Esophagus mucosa (tissue), 1 donor: ENCODE results near the gene GPN1. TPM values are rescaled to one million over a fixed set of nuclear protein-coding genes. Genes with fewer than 3 reads are reported as not detected.
"Not testable (repeated sequence)": the region's sequence is repeated elsewhere in the genome, so short reads cannot be mapped to it uniquely, and the experiment has no call there.

Experiments
- ATAC-seq: fragments of 200-7000 bp; cut with Tn5 transposase; one replicate; pipeline ENCODE4 v1.9.1; 2020
- total RNA-seq: library from RNA; stranded (reverse); gene quantifications from one replicate; pipeline ENCODE4 v1.2.4, GENCODE V29; 2023
- donor health status: DM: yes; HTN: yes; CAD: no.

Gene GPN1
- total RNA-seq, 1 donor from 2014 or later, result 26.5 TPM

- no peak for ATAC-seq
Observed at GRCh38 chr2:27672723-27673486, 44.1 kb downstream of the GPN1 start.

GRCh38 chr2:27680571-27680970, 51.7 kb downstream of the GPN1 start:
- ATAC-seq, result no peak

- peak; percentile 67 for ATAC-seq
Observed at GRCh38 chr2:27681841-27682240, 53.0 kb downstream of the GPN1 start.

- peak; percentile 81 for ATAC-seq
Observed at GRCh38 chr2:27682334-27682771, 53.5 kb downstream of the GPN1 start.

- peak; percentile 76 for ATAC-seq
Observed at GRCh38 chr2:27683390-27684071, 54.7 kb downstream of the GPN1 start.

GRCh38 chr2:27685006-27685405, 56.2 kb downstream of the GPN1 start:
- not testable (repeated sequence) for ATAC-seq

GRCh38 chr2:27685577-27685976, 56.7 kb downstream of the GPN1 start:
- no peak for ATAC-seq

- ATAC-seq, result peak; percentile 35
Observed at GRCh38 chr2:27687232-27687631, 58.4 kb downstream of the GPN1 start.

- peak; percentile 52 for ATAC-seq
Observed at GRCh38 chr2:27689424-27689823, 60.6 kb downstream of the GPN1 start.

- no peak for ATAC-seq
Observed at GRCh38 chr2:27690052-27690451, 61.2 kb downstream of the GPN1 start.

- no peak for ATAC-seq
Observed at GRCh38 chr2:27697660-27698059, 68.8 kb downstream of the GPN1 start.

Other genes with a start within 250 kb of the GPN1 start
- gene ZNF513, start 248.3 kb upstream of the GPN1 start, total RNA-seq, result 11.4 TPM
- gene PPM1G, start 219.5 kb upstream of the GPN1 start, total RNA-seq, result 57.3 TPM
- 86.6 TPM for gene NRBP1, start 200.4 kb upstream of the GPN1 start, total RNA-seq
- gene KRTCAP3, start 186.7 kb upstream of the GPN1 start, total RNA-seq, result 26.0 TPM
- 10.3 TPM for gene IFT172, start 139.3 kb upstream of the GPN1 start, total RNA-seq
- 8.5 TPM for gene FNDC4, start 133.8 kb upstream of the GPN1 start, total RNA-seq
- gene GCKR, start 132.2 kb upstream of the GPN1 start, total RNA-seq, result 0.84 TPM
- gene ZNF512, start 46.0 kb upstream of the GPN1 start, total RNA-seq, result 9.2 TPM
- 1.3 TPM for gene CCDC121, start within 50 bp of the GPN1 start, total RNA-seq
- gene SUPT7L, start 34.6 kb downstream of the GPN1 start, total RNA-seq, result 11.7 TPM
- 13.3 TPM for gene SLC4A1AP, start 34.8 kb downstream of the GPN1 start, total RNA-seq
- 37.3 TPM for gene MRPL33, start 142.7 kb downstream of the GPN1 start, total RNA-seq